Spleen (tissue), 7 donors: Measurements from ENCODE around the gene AGAP2.

Experiments used
- POLR2A ChIP-seq, 3 donors: fragments of 450-650 bp; IDR thresholded peaks; one replicate each; pipeline ENCODE4 v1.5.1; 2017; ENCODE audit warnings: antibody characterized with exemption in 3 of 3, mild to moderate bottlenecking in 1 of 3
- POLR2AphosphoS5 ChIP-seq, 3 donors: sonication (generic); formaldehyde crosslinking; IDR thresholded peaks; one replicate each; pipeline ENCODE4 v1.5.1; 2017; ENCODE audit warnings: antibody characterized with exemption in 3 of 3
- TF ChIP-seq, protein P1 (sequence below), 11 experiments: fragments of 200-600 bp in 7 of 11; fragments of 450-650 bp in 4 of 11; sonication (generic) in 4 of 11; IDR thresholded peaks in 8 of 11; conservative IDR thresholded peaks in 3 of 11; 1 replicate in 7 of 11; 2 replicates in 4 of 11; pipeline versions ENCODE4 v1.4.0 to v1.8.0; 2016 to 2021; ENCODE audit warnings: antibody characterized with exemption in 11 of 11, inconsistent platforms in 4 of 11, mild to moderate bottlenecking in 1 of 11
- donor health status: DM: no; HTN: no; CAD: no; lungs with moderate emphysema.
- donor health status: DM: no; HTN: no; CAD: no.
- donor health status: DM: no; HTN: no; CAD: no.

DNA sequence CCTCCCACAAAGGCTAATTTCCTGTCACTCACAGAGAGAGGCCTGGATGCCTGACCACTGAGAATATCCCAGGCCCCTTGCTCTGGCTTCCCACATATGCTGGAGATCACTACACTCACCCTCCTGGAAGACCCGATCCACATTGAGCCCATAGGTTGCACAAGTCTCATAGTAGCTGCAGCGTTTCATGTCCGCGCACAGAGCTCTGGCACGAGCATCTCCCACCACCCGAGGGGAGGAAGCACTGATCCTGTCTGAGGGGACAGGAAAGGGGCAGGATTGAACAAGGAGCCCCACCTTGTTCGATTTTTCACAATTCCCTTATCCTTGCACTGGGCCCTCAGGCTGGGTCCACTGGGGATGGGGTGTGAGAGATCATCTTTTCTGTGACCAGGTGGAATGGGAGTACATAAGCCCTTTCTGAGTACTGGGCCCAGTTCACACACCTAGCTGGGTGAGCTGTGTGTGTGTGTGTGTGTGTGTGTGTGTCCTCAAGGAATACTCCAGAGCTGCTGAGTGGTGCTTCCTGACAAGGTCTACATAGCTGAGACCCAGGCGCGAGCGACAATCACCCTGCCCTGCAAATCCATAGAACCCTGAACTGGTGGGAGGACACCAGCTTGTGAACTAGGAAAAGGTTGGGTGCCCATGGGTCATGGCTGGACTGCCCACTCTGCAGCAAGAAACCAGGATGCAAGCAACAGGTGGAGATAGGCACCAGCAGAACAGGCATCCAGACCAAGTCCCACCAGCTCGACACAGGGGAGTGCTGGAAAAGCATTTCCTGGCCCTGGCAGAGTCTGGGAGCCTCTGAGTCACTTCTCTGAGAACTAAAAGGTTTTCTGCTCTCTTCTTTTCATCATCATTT, 5.6 kb downstream of the AGAP2 start:
- TF ChIP-seq, protein P1, sequence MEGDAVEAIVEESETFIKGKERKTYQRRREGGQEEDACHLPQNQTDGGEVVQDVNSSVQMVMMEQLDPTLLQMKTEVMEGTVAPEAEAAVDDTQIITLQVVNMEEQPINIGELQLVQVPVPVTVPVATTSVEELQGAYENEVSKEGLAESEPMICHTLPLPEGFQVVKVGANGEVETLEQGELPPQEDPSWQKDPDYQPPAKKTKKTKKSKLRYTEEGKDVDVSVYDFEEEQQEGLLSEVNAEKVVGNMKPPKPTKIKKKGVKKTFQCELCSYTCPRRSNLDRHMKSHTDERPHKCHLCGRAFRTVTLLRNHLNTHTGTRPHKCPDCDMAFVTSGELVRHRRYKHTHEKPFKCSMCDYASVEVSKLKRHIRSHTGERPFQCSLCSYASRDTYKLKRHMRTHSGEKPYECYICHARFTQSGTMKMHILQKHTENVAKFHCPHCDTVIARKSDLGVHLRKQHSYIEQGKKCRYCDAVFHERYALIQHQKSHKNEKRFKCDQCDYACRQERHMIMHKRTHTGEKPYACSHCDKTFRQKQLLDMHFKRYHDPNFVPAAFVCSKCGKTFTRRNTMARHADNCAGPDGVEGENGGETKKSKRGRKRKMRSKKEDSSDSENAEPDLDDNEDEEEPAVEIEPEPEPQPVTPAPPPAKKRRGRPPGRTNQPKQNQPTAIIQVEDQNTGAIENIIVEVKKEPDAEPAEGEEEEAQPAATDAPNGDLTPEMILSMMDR (IDR thresholded peaks at IDR 0.05 in 8 of 11, conservative IDR thresholded peaks at IDR 0.05 in 3 of 11): no peak
- TF ChIP-seq POLR2AphosphoS5 (IDR thresholded peaks at IDR 0.05) (no peak), POLR2A (IDR thresholded peaks at IDR 0.05) (no peak)
